GM19239 (cell line): ENCODE results near the gene POLDIP3.

ENCODE experiments used
- DNase-seq: peaks from one replicate; pipeline ENCODE4 v3.0.0; 2011; ENCODE audit warnings: low spot score; ENCODE audit not compliant: insufficient read length
- FAIRE-seq: peaks from 2 replicates; lab custom pipeline; 2011; peaks lifted over from hg19 to GRCh38; lab: Jason Lieb, UNC

The POLDIP3 gene

DNA sequence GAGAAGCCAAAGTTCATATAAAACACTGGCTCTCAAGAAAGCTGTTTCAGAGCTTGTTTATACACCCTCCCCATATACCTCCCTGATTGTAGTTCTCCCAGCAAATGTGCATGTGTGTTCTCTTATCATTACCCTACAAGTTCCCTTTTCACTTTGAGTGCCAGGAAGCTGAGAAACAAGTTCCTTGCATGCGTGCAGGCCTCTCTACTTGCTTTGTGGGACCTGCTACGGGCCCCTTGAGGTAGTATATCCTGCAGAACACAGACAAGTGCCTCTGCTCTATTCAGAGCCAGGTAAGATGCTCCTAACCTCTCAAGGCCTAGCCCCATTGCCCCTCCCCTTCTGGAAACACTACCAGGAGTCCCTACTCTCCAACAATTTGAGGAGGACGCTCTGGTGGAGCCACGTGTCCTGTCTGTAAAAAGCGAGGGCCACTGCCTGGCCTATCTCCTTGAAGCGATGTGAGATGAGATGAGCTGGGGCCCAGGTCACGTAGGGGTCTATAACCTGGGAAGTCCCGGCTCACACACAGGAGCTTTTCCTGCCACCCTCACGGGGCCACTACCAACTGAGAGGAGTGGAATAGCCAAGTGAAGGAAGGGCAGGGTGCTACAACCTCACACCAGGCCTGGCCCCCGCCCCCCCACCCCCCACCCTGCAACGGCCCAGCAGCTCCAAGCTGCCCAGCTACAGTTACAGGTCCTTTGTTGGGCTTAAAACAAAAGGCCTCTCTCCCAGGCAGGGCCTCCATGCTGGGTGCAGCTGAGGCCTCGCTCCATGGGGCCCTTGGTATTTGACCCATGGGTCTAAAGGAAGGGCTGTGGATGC is 28.3 kb upstream of the POLDIP3 start:
- FAIRE-seq (no peak), DNase-seq (no peak)

DNA sequence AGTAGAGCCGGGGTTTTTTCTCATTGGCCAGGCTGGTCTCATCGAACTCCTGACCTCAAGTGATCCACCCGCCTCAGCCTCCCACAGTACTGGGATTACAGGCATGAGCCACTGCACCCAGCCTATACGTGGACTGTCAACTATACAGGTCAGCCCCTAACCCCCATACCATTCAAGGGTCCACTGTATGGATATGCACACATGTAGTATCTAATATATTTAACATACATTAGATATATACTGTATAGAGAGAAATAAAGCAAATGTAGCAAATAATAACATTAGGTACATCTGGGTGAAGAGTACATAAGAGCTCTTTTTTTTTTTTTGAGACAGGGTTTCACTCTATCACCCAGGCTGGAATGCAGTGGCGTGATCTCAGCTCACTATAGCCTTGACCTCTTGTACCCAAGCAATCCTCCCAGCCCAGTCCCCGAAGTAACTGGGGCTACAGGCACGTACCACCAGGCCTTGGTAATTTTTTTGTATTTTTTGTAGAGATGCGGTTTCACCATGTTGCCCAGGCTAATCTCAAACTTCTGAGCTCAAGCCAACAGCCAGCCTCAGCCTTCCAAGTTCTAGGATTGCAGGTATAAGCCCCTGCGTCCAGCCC is 27.2 kb upstream of the POLDIP3 start:
- no peak for DNase-seq

DNA sequence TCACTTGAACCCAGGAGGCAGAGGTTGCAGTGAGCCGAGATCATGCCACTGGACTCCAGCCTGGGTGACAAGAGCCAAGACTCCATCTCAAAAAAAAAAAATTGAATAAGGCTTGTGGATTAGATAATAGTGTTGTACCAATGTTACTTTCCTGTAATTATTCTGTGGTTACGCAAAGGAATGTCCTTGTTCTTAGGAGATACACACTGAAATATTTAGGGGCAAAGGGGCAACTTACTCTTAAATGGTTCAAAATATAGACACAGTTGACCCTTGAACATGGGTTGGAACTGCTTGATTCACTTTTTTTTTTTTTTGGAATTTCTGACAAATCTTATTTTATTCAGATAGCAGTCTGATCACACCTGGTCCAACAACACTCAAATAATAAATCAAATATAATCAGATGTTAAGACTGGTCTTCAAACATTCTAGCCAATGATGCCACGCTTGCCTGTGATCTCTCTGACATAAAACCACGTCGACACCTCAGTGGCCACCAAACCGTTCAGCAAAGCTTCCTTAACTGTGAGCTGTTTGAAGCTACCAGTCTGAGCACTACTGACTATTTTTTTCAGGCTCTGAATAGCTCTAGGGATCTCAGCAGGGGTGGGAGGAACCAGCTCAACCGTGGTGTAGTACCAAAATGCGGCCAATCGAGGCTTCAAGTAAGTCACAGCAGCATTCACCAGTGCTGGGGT is 25.0 kb upstream of the POLDIP3 start:
- no peak for DNase-seq
- FAIRE-seq = no peak

More for the DNA sequence above, 27.2 kb upstream of the POLDIP3 start:
- no peak for FAIRE-seq

DNA sequence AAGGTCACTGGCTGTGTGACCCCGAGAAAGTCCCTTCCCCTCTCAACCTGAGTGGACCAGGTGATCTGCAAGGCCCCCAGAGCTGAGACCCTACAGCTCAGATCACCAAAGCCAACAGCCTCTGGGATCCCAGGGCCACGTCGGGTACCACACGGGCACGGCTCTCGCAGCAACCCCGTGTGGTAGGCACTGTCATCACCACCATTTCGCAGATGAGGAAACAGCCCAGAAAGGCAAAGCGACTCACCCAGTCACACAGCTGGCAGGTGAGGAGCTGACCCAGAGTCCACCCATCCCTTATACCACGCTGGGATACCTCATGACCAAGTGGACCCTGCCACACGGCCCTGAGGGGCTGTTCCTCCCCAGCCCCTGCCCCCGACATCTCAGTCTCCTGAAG is 22.9 kb upstream of the POLDIP3 start:
- FAIRE-seq = no peak

GRCh38 chr22:42636506-42636905 is 21.8 kb upstream of the POLDIP3 start:
- FAIRE-seq (no peak), DNase-seq (no peak)

More for the DNA sequence above, 22.9 kb upstream of the POLDIP3 start:
- DNase-seq = no peak

DNA sequence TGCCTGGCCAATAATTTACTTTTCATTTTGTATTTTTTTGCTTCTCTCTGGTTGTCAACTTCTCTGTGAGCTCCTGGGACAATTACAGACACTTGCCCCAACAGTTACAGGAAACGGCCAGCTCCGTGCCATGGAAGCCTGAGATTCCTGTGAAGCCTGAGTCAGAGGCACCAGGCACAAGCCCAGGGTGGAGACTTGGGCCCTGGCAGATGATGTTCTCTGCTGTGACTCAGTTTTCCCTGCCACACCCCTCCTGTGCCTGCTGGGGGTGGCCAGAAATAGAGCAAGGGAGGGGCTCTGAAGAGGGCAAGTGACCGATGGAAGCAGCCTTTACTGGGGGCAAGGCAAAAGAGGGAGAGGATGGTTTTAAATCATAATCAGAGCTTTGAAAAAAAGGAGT is 20.8 kb upstream of the POLDIP3 start:
- DNase-seq = no peak

DNA sequence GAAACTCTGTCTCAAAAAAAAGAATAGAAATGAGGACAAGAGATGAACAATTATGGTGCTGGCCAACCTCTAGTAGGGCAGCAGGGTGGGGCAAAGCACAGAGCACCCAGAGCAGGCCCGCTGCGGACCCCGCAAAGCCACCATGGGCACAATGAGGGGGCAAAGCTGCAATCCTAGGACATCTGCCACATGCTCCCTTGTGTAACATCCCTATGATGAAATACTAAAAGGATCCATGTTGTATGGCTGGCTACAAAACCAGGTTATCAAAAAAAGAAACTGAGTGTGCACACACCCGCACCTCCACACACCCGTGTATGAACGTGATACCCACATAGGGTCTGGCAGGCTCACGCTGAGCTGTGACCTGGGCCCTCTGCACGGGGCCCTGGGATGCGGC is 18.3 kb upstream of the POLDIP3 start:
- DNase-seq (no peak), FAIRE-seq (no peak)

More for the DNA sequence above, 20.8 kb upstream of the POLDIP3 start:
- no peak for FAIRE-seq

GRCh38 chr22:42632096-42632495 is 17.4 kb upstream of the POLDIP3 start:
- DNase-seq (no peak), FAIRE-seq (no peak)

GRCh38 chr22:42630901-42631602 is 16.4 kb upstream of the POLDIP3 start:
- no peak for DNase-seq
- no peak for FAIRE-seq

GRCh38 chr22:42630211-42630610 is 15.5 kb upstream of the POLDIP3 start:
- no peak for FAIRE-seq
- no peak for DNase-seq

DNA sequence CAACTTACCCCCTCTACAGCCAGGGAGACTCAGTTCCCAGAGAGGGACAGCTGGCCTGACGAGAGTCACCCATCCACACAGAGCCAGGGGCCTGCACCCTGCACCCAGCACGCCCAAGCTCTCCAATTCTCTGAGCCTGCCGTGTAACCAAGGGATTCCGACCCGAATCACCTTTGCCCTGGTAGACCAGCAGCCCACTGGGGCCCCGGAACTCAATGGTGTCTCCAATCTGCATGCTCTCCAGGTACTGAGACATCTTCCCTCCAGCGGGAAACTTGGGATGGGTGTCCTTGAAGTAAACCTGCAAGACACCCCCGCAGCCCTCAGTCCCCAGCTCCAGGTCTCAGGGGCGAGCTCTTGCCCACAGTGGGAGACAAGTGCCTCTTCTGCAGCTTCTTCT is 13.3 kb upstream of the POLDIP3 start:
- FAIRE-seq = no peak
- DNase-seq = no peak

GRCh38 chr22:42626951-42627625 is 12.4 kb upstream of the POLDIP3 start:
- FAIRE-seq (no peak), DNase-seq (no peak)

- DNase-seq (no peak), FAIRE-seq (no peak)
Measured at GRCh38 chr22:42626431-42626830, 11.7 kb upstream of the POLDIP3 start.

- FAIRE-seq (no peak), DNase-seq (no peak)
Measured at GRCh38 chr22:42625416-42625815, 10.7 kb upstream of the POLDIP3 start.

DNA sequence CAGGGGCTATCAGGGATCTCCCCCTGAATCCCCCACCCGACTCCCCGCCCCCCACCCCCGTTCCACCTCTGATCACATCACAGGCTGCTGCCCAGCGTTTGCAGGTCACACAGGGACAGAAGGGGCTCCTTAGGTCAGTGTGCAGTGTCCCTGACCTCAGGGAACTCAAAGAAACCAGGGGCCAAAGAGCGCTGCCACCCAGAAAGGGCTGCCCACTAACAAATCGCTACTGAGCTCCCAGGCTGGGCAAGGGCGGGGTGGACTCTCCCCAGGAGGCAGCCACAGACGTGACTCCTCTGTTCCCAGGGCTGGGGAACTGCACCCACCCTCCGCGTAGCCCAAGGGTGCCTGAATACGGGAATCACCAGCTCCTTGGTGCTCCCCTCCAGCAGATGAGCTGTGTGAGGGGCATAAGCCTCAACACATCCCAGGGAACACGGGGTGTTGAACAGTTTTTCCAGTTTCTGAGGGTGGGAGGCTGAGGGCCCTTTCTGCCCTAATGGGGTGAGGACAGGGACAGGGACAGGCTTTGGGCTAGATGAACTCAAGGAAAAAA is 9.9 kb upstream of the POLDIP3 start:
- no peak for FAIRE-seq
- DNase-seq = no peak

DNA sequence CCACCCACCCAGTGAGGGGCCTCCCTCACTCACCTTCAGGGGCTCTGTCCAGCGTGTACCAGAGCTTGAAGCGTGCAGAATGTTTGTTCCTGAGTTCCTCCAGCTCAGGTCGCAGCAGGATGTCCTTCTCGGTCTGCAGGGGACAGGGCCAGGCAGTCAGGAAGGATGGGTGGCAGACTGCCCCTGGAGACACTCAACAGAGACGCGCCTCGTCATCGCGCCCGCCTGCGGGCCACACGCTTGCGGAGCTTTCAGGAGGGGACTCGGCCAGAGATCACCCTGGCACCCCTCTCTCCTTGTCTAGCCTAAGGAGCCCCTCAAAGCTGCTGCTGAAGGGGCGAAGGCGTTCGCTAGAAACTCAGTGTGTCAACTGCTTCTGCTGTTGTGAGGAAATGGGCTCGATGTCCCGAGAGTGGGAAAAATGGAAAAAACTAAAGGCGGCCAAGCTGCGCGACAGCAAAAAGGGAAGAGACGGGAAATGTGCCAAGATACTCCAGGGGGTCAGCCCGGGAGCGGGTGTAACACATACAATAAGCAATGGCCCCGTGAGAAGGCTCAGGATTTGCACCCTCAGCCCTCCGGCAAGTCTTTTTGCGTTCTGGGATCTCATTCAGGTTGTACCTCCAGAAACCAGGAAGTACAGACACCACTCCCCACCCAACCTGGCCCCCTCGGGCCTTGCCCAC is 9.2 kb upstream of the POLDIP3 start:
- DNase-seq (no peak), FAIRE-seq (no peak)

- FAIRE-seq = no peak
- peak; percentile 69 for DNase-seq
Measured at GRCh38 chr22:42623301-42623751, 8.6 kb upstream of the POLDIP3 start.

GRCh38 chr22:42622061-42622710 is 7.5 kb upstream of the POLDIP3 start:
- DNase-seq = no peak
- FAIRE-seq = no peak
